GM18526 (cell line): ENCODE data around the gene PPP3CA.

ENCODE experiments used
- POLR2A ChIP-seq: IDR thresholded peaks from 3 replicates; pipeline ENCODE4 v1.6.1; 2011; ENCODE audit not compliant: insufficient read length; ENCODE audit errors: extremely low read depth

The PPP3CA gene

GRCh38 chr4:101345596-101346350 is 1.6 kb downstream of the PPP3CA start:
- no peak for TF ChIP-seq POLR2A

GRCh38 chr4:101345271-101345595 is 2.1 kb downstream of the PPP3CA start:
- TF ChIP-seq POLR2A, result no peak

- no peak for TF ChIP-seq POLR2A
Observed at GRCh38 chr4:101339332-101339731, 8.0 kb downstream of the PPP3CA start.

- no peak for TF ChIP-seq POLR2A
Observed at GRCh38 chr4:101337688-101338087, 9.6 kb downstream of the PPP3CA start.

- no peak for TF ChIP-seq POLR2A
Observed at GRCh38 chr4:101334963-101335572, 12.3 kb downstream of the PPP3CA start.

GRCh38 chr4:101332424-101332823 is 14.9 kb downstream of the PPP3CA start:
- no peak for TF ChIP-seq POLR2A

- no peak for TF ChIP-seq POLR2A
Observed at GRCh38 chr4:101331017-101331416, 16.3 kb downstream of the PPP3CA start.

- no peak for TF ChIP-seq POLR2A
Observed at GRCh38 chr4:101329592-101329991, 17.7 kb downstream of the PPP3CA start.

- TF ChIP-seq POLR2A, result no peak
Observed at GRCh38 chr4:101328063-101328602, 19.2 kb downstream of the PPP3CA start.

- TF ChIP-seq POLR2A, result no peak
Observed at GRCh38 chr4:101326576-101326975, 20.8 kb downstream of the PPP3CA start.

- TF ChIP-seq POLR2A, result no peak
Observed at GRCh38 chr4:101322743-101323142, 24.6 kb downstream of the PPP3CA start.

- no peak for TF ChIP-seq POLR2A
Observed at GRCh38 chr4:101321481-101322042, 25.8 kb downstream of the PPP3CA start.

- TF ChIP-seq POLR2A, result no peak
Observed at GRCh38 chr4:101315786-101316185, 31.5 kb downstream of the PPP3CA start.

GRCh38 chr4:101315041-101315440 is 32.3 kb downstream of the PPP3CA start:
- TF ChIP-seq POLR2A, result no peak

- no peak for TF ChIP-seq POLR2A
Observed at GRCh38 chr4:101309925-101310324, 37.4 kb downstream of the PPP3CA start.

GRCh38 chr4:101307899-101308298 is 39.4 kb downstream of the PPP3CA start:
- TF ChIP-seq POLR2A, result no peak
